ENCODE measurements around the gene GPC6.

DNA sequence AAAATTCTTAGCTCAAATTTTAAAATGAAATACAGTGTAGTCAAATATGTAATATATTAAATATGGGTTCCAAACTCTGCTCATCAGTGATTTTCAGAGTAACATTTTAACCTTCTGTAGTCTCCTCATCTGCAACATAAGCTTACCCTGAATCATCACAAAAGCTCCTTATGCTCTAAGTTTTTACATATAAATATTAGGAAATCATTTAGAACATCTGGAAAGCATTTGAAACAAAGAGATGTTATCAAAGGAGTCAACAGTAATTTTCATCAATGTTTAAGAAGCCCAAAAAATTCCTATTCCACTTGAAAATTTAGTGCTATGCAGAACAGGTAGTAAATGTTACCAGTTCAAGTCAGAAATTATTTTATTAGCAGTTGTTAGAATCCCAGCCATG, 1028.1 kb downstream of the GPC6 start:
- TF ChIP-seq EZH2 (IDR thresholded peaks at IDR 0.05; ENCODE audit: low read length) = no peak
- TF ChIP-seq, protein P1, sequence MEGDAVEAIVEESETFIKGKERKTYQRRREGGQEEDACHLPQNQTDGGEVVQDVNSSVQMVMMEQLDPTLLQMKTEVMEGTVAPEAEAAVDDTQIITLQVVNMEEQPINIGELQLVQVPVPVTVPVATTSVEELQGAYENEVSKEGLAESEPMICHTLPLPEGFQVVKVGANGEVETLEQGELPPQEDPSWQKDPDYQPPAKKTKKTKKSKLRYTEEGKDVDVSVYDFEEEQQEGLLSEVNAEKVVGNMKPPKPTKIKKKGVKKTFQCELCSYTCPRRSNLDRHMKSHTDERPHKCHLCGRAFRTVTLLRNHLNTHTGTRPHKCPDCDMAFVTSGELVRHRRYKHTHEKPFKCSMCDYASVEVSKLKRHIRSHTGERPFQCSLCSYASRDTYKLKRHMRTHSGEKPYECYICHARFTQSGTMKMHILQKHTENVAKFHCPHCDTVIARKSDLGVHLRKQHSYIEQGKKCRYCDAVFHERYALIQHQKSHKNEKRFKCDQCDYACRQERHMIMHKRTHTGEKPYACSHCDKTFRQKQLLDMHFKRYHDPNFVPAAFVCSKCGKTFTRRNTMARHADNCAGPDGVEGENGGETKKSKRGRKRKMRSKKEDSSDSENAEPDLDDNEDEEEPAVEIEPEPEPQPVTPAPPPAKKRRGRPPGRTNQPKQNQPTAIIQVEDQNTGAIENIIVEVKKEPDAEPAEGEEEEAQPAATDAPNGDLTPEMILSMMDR (optimal IDR thresholded peaks at IDR 0.05 in 1 of 3, IDR thresholded peaks at IDR 0.05 in 1 of 3, conservative IDR thresholded peaks at IDR 0.05 in 1 of 3; ENCODE audit: extremely low read depth in 1 of 3, insufficient read depth in 2 of 3, low read length in 3 of 3) = no peak

Data from keratinocyte (primary cell).